Left colon (tissue), 2 donors: Measurements from ENCODE around the gene CD1D. TPM values are rescaled to one million over a fixed set of nuclear protein-coding genes. Genes with fewer than 3 reads are reported as not detected.
"Not testable (repeated sequence)": the region's sequence is repeated elsewhere in the genome, so short reads cannot be mapped to it uniquely, and the experiment has no call there.

Source experiments
- ATAC-seq: fragments of 200-7000 bp; cut with Tn5 transposase; one replicate; pipeline ENCODE4 v1.9.1; 2020; ENCODE audit warnings: mild to moderate bottlenecking, moderate library complexity
- DNase-seq, 2 donors: peaks; one replicate each; pipeline ENCODE4 v3.0.0-alpha.2; 2020
- intact Hi-C, 2 donors: fragments of 100-400 bp; cut with DNase I in 1 of 2; cut with micrococcal nuclease in 1 of 2; formaldehyde crosslinking; loops; one replicate each; pipeline versions ENCODE4 v1.11.2 to v1.14.0; 2022; cut with DNase I, micrococcal nuclease
- total RNA-seq, 2 donors: library from RNA; stranded (reverse); fragmentation: NEBNext Ultra II Directional; extraction: Animal tissue kit (Norgen Biotek cat#: 25700); gene quantifications; one replicate each; pipeline ENCODE4 v1.2.1, GENCODE V29; 2021
- donor health status: DM: no; HTN: no; CAD: no.
- donor health status: DM: yes; HTN: yes; CAD: no.

The CD1D gene
- total RNA-seq, 2 donors from 2014 or later = 6.5 to 8.2 TPM

- ATAC-seq = no peak
- no peak for DNase-seq
- intact Hi-C loops = no loop called here
Observed at GRCh38 chr1:158208586-158209116, 28.0 kb downstream of the CD1D start.

- DNase-seq (no peak), ATAC-seq (no peak)
- intact Hi-C loops = no loop called here
Observed at GRCh38 chr1:158212320-158212719, 31.6 kb downstream of the CD1D start.

DNA sequence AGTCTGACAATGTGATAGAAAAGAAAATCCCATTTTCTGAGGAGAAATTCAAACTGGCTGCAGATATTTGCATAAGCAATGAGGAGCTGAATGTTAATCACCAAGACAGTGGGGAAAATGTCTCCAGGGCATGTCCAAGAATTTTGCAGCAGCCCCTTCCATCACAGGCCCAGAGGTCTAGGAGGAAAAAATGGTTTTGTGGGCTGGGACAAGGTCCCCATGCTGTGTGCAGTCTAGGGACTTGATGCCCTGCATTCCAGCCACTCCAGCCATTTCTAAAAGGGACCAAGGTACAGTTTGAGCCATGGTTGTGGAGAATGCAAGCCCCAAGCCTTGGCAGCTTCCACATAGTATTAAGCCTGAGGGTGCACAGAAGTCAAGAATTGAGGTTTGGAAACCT, 42.8 kb downstream of the CD1D start:
- ATAC-seq, DNase-seq, intact Hi-C loops: not testable (repeated sequence)

- no peak for ATAC-seq
Observed at GRCh38 chr1:158227904-158228623, 47.4 kb downstream of the CD1D start.

More at GRCh38 chr1:158227904-158228623, 47.4 kb downstream of the CD1D start:
- intact Hi-C loops = no loop called here
- no peak for DNase-seq

Other genes starting within 250 kb of the CD1D start
- 1 to 10 TPM; 5.6 to 9.2 TPM for gene KIRREL1, start 187.2 kb upstream of the CD1D start, total RNA-seq
- gene CD1A, start 73.5 kb downstream of the CD1D start, total RNA-seq = not detected
- under 1 TPM in 1 of 2 donors, not detected in 1; 0.95 TPM for gene CD1C, start 109.0 kb downstream of the CD1D start, total RNA-seq
- not detected for gene CD1B, start 150.6 kb downstream of the CD1D start, total RNA-seq
- under 1 TPM in 1 of 2 donors, not detected in 1; 0.28 TPM for gene CD1E, start 173.0 kb downstream of the CD1D start, total RNA-seq
- not detected for gene OR10T2, start 218.6 kb downstream of the CD1D start, total RNA-seq
- not detected for gene OR10K2, start 245.3 kb downstream of the CD1D start, total RNA-seq